GM18498 (cell line): ENCODE measurements around the gene GCC2.
"Not testable (repeated sequence)": the region's sequence is repeated elsewhere in the genome, so short reads cannot be mapped to it uniquely, and the experiment has no call there.

Experiments used
- ATAC-seq: cut with Tn5 transposase; IDR thresholded peaks from one replicate; pipeline ENCODE4 v1.9.1; 2021; ENCODE audit warnings: mild to moderate bottlenecking, moderate library complexity; ENCODE audit not compliant: unreplicated experiment

GCC2 gene

DNA sequence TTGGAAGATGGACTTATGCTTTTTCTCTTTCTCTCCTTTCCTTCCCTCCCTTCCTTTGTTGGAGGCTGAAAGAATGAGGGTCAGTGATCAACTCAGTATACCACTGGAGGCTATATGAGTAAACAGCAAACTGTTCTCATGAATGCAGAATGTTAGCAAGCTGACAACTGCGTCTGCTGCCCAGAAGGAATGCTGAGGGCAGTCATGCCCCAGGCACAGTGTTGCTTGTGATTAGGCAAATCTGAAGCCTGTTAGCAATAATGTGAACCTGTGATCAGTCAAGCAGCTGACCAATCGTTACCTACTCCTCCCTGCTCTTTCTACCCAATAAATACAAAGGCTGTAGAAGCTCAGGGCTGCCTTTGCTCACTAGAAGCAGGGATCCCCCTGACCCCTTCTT lies 107.6 kb downstream of the GCC2 start:
- ATAC-seq: not testable (repeated sequence)
